Vagina (tissue), 2 donors: Measurements from ENCODE around the gene ZNF438. TPM values are rescaled to one million over a fixed set of nuclear protein-coding genes. Genes with fewer than 3 reads are reported as not detected.
A peak's percentile ranks its signal among the peaks of the same experiment; 100 is the strongest.

Experiments used
- DNase-seq, 2 donors: peaks; one replicate each; pipeline ENCODE4 v3.0.0-alpha.2; 2017; ENCODE audit errors: extremely low spot score in 2 of 2
- H3K27ac ChIP-seq: fragments of 200-600 bp; sonication (generic); one replicate; pipeline ENCODE4 v1.5.1; 2019
- H3K27me3 ChIP-seq: fragments of 200-600 bp; sonication (generic); one replicate; pipeline ENCODE4 v1.5.1; 2019
- H3K36me3 ChIP-seq, 2 donors: fragments of 200-600 bp; sonication (generic); one replicate each; pipeline ENCODE4 v1.5.1; 2017 to 2019
- H3K4me1 ChIP-seq: fragments of 200-600 bp; sonication (generic); one replicate; pipeline ENCODE4 v1.5.1; 2019
- H3K4me3 ChIP-seq, 2 donors: fragments of 200-600 bp; sonication (generic); 1 replicate in 1 of 2; 2 replicates in 1 of 2; pipeline ENCODE4 v1.5.1; 2016 to 2019
- H3K9me3 ChIP-seq: fragments of 200-600 bp; sonication (generic); one replicate; pipeline ENCODE4 v1.5.1; 2019
- CTCF ChIP-seq, 3 experiments: fragments of 450-650 bp in 2 of 3; fragments of 200-600 bp in 1 of 3; sonication (generic) in 1 of 3; IDR thresholded peaks; one replicate each; pipeline ENCODE4 v1.5.1; 2017 to 2019; ENCODE audit warnings: antibody characterized with exemption in 3 of 3, mild to moderate bottlenecking in 2 of 3, moderate library complexity in 2 of 3
- POLR2A ChIP-seq, 2 donors: fragments of 450-650 bp; IDR thresholded peaks; one replicate each; pipeline ENCODE4 v1.6.1; 2017; ENCODE audit warnings: antibody characterized with exemption in 2 of 2, mild to moderate bottlenecking in 2 of 2, moderate library complexity in 2 of 2
- POLR2AphosphoS5 ChIP-seq, 2 donors: sonication (generic); formaldehyde crosslinking; IDR thresholded peaks; one replicate each; pipeline ENCODE4 v1.9.0; 2017; ENCODE audit warnings: antibody characterized with exemption in 2 of 2, mild to moderate bottlenecking in 2 of 2, low read depth in 1 of 2; ENCODE audit not compliant: insufficient read depth in 1 of 2
- intact Hi-C: fragments of 100-400 bp; cut with DNase I; formaldehyde crosslinking; loops from one replicate; pipeline ENCODE4 v1.15.1; 2023
- total RNA-seq: library from RNA; depleted of rRNA; stranded (reverse); fragments of >200 nt; gene quantifications from one replicate; pipeline ENCODE4 v1.2.3, GENCODE V29; 2016

ZNF438 gene
- total RNA-seq, 1 donor from 2014 or later: 11.8 TPM

DNA sequence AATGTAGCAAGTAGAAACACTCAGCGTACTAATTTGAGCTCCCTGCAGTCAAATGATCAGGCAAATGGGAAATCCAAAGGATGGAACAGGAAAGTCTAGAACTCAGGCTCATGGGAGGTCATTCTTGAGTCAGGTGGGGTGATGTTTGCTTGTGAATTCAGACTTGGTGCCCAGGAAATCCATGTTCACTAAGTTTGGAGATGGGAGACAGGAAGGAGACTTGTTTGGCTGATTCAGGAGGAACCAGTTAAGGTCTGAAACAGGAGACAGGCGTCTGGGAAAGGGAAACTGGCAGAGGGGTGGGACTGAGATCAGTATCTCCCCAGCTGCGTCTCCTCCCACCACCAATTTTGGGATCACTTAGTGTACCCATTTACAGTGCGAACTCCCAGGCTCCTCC, 38.4 kb upstream of the ZNF438 start:
- H3K27me3 ChIP-seq: no peaks in the 10 kb centered on the region
- DNase-seq: no peak
- no peaks in the 10 kb centered on the region for H3K4me1 ChIP-seq
- intact Hi-C loops: no loop called here
- no peak for TF ChIP-seq CTCF (IDR thresholded peaks at IDR 0.05)
- no peak overlapping the region for H3K4me3 ChIP-seq
- H3K27ac ChIP-seq: no peak overlapping the region
- H3K36me3 ChIP-seq: no peaks in the 10 kb centered on the region
- H3K9me3 ChIP-seq: no peaks in the 10 kb centered on the region

GRCh38 chr10:31069411-31069810, 37.7 kb upstream of the ZNF438 start:
- H3K27ac ChIP-seq: no peak overlapping the region
- no peak for TF ChIP-seq POLR2AphosphoS5 (IDR thresholded peaks at IDR 0.05; ENCODE audit: insufficient read depth in 1 of 2, low read depth in 1 of 2)
- TF ChIP-seq CTCF (IDR thresholded peaks at IDR 0.05): no peak
- no peak overlapping the region for H3K4me3 ChIP-seq
- H3K36me3 ChIP-seq: no peaks in the 10 kb centered on the region
- intact Hi-C loops: no loop called here
- no peaks in the 10 kb centered on the region for H3K9me3 ChIP-seq
- peaks cover 3% of the 10 kb centered on the region for H3K4me1 ChIP-seq
- no peaks in the 10 kb centered on the region for H3K27me3 ChIP-seq
- DNase-seq: no peak

GRCh38 chr10:31064348-31064747, 32.7 kb upstream of the ZNF438 start:
- H3K36me3 ChIP-seq: no peaks in the 10 kb centered on the region
- no peak overlapping the region for H3K4me3 ChIP-seq
- H3K27me3 ChIP-seq: no peaks in the 10 kb centered on the region
- DNase-seq: no peak
- H3K27ac ChIP-seq: peak overlapping the region; percentile 65
- peaks cover 23% of the 10 kb centered on the region for H3K4me1 ChIP-seq
- intact Hi-C loops: no loop called here
- no peaks in the 10 kb centered on the region for H3K9me3 ChIP-seq
- TF ChIP-seq POLR2AphosphoS5 (IDR thresholded peaks at IDR 0.05; ENCODE audit: insufficient read depth in 1 of 2, low read depth in 1 of 2) (no peak), CTCF (IDR thresholded peaks at IDR 0.05) (no peak), POLR2A (IDR thresholded peaks at IDR 0.05) (no peak)

DNA sequence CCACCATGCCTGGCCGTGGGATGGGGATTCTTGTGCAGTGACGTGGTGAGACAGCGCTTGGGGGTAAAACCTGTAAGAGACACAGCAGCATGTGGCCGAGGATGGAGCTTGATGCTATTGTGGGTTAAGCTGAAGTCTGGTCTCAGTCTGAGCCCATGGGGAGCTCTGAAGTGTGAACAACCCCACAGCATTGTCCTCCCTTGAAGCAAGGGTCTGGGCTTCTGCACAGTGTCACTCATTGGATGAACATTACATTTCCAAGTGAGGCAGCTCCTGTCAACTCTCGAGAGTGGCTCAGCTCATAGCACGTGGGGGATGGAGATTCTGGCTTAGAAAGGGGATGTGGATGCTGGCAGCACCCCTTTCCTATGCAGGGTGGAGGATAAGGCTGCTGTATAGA, 32.2 kb upstream of the ZNF438 start:
- H3K9me3 ChIP-seq: no peaks in the 10 kb centered on the region
- no peaks in the 10 kb centered on the region for H3K27me3 ChIP-seq
- H3K36me3 ChIP-seq: no peaks in the 10 kb centered on the region
- H3K27ac ChIP-seq: peak overlapping the region; percentile 65
- peaks cover 28% of the 10 kb centered on the region for H3K4me1 ChIP-seq
- DNase-seq: no peak
- no peak for TF ChIP-seq POLR2AphosphoS5 (IDR thresholded peaks at IDR 0.05; ENCODE audit: insufficient read depth in 1 of 2, low read depth in 1 of 2)
- H3K4me3 ChIP-seq: no peak overlapping the region
- intact Hi-C loops: no loop called here

- Histone ChIP-seq H3K4me1 (peaks cover 31% of the 10 kb centered on the region), H3K27ac (peak overlapping the region; percentile 65), H3K4me3 (no peak overlapping the region), H3K9me3 (no peaks in the 10 kb centered on the region), H3K36me3 (no peaks in the 10 kb centered on the region), H3K27me3 (no peaks in the 10 kb centered on the region)
- intact Hi-C loops: no loop called here
- no peak for DNase-seq
- TF ChIP-seq POLR2AphosphoS5 (IDR thresholded peaks at IDR 0.05; ENCODE audit: insufficient read depth in 1 of 2, low read depth in 1 of 2) (peak in 1 of 2 donors; percentile 30), POLR2A (IDR thresholded peaks at IDR 0.05) (no peak)
Measured at GRCh38 chr10:31062856-31063255, 31.2 kb upstream of the ZNF438 start.

DNA sequence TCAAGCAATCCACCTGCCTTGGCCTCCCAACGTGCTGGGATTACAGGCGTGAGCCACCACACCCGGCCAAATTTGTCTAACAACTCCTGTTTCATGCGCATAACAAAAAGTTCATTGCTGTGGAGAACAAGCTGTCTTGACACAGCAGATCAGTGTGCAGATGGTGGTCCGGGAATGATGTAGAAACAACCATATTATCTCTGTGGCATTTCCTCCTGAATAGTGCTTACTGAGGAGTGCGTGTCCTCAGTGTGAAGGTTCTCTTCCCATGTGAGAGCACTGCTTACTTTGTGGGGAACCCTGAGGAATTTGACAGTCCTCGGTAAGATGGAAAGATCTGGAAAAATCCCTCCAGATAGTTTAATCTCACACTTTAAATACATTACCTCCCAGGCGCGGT, 30.3 kb upstream of the ZNF438 start:
- Histone ChIP-seq H3K27me3 (no peaks in the 10 kb centered on the region), H3K27ac (peak overlapping the region; percentile 33), H3K9me3 (no peaks in the 10 kb centered on the region), H3K4me3 (no peak overlapping the region), H3K36me3 (no peaks in the 10 kb centered on the region), H3K4me1 (peaks cover 31% of the 10 kb centered on the region)
- DNase-seq: no peak
- intact Hi-C loops: no loop called here
- TF ChIP-seq POLR2A (IDR thresholded peaks at IDR 0.05) (no peak), CTCF (IDR thresholded peaks at IDR 0.05) (no peak), POLR2AphosphoS5 (IDR thresholded peaks at IDR 0.05; ENCODE audit: insufficient read depth in 1 of 2, low read depth in 1 of 2) (no peak)
